IMR-90 (cell line): ENCODE data around the gene MOB1B. TPM values are rescaled to one million over a fixed set of nuclear protein-coding genes. Genes with fewer than 3 reads are reported as not detected.

ENCODE experiments used
- ATAC-seq: fragments of 200-7000 bp; cut with Tn5 transposase; 2 replicates; pipeline ENCODE4 v1.9.1; 2020; ENCODE audit warnings: low read depth, mild to moderate bottlenecking, moderate library complexity
- BruUV-seq: library from RNA; stranded (reverse); fragments of 400-500 nt; replicated peaks from 2 replicates; lab custom pipeline; 2021; lab: Mats Ljungman, UMichigan
- CTCF ChIA-PET: fragments of 300-600 bp; formaldehyde crosslinking; extraction: SDS; loops from one replicate; lab custom pipeline; 2021; ENCODE audit warnings: antibody characterized with exemption; lab: Yijun Ruan, JAX
- POLR2A ChIA-PET: fragments of 300-600 bp; sonication (Branson Sonifier 250); formaldehyde crosslinking; loops from one replicate; lab custom pipeline; 2022; ENCODE audit warnings: antibody characterized with exemption; ENCODE audit not compliant: unreplicated experiment; lab: Charles Lee
- DNase-seq: peaks from one replicate; pipeline ENCODE4 v3.0.0; 2013
- H2AFZ ChIP-seq: replicated peaks from 2 replicates; pipeline ENCODE3; 2013; ENCODE audit warnings: low read length, mild to moderate bottlenecking; ENCODE audit not compliant: poor library complexity
- H2AK5ac ChIP-seq: 2 replicates; pipeline ENCODE4 v1.6.1; 2013; ENCODE audit warnings: low read depth, low read length, inconsistent platforms
- H2AK9ac ChIP-seq: replicated peaks from 2 replicates; pipeline ENCODE3; 2013; ENCODE audit warnings: mild to moderate bottlenecking, low read depth, low read length, moderate library complexity; ENCODE audit not compliant: poor library complexity
- H2BK120ac ChIP-seq: 2 replicates; pipeline ENCODE4 v1.6.1; 2013; ENCODE audit warnings: low read depth, low read length, inconsistent platforms
- H2BK15ac ChIP-seq: 3 replicates; pipeline ENCODE4 v1.6.1; 2013; ENCODE audit warnings: low read depth, low read length, inconsistent platforms
- H2BK20ac ChIP-seq: 2 replicates; pipeline ENCODE4 v1.6.1; 2013; ENCODE audit warnings: low read depth, mild to moderate bottlenecking, inconsistent platforms, low read length, moderate library complexity
- H2BK5ac ChIP-seq: 2 replicates; pipeline ENCODE4 v1.6.1; 2013; ENCODE audit warnings: mild to moderate bottlenecking, low read depth, low read length, inconsistent platforms; ENCODE audit not compliant: poor library complexity, severe bottlenecking
- H3K14ac ChIP-seq: replicated peaks from 2 replicates; pipeline ENCODE4 v1.6.1; 2013; ENCODE audit warnings: low read depth, low read length, inconsistent platforms
- H3K18ac ChIP-seq: 2 replicates; pipeline ENCODE4 v1.6.1; 2013; ENCODE audit warnings: low read depth, low read length, control low read depth
- H3K23ac ChIP-seq: 2 replicates; pipeline ENCODE4 v1.6.1; 2013; ENCODE audit warnings: low read depth, low read length, inconsistent platforms
- H3K27ac ChIP-seq: 2 replicates; pipeline ENCODE4 v1.5.1; 2013; ENCODE audit warnings: mild to moderate bottlenecking, control low read depth, low read length; ENCODE audit not compliant: insufficient read depth
- H3K27me3 ChIP-seq: 2 replicates; pipeline ENCODE4 v1.6.1; 2013; ENCODE audit warnings: low read length; ENCODE audit not compliant: control insufficient read depth, insufficient read depth
- H3K36me3 ChIP-seq: 2 replicates; pipeline ENCODE4 v1.6.1; 2013; ENCODE audit warnings: low read length, mixed read lengths; ENCODE audit not compliant: control insufficient read depth, insufficient read depth
- H3K4ac ChIP-seq: 2 replicates; pipeline ENCODE4 v1.6.1; 2013; ENCODE audit warnings: low read depth, low read length, inconsistent platforms
- H3K4me1 ChIP-seq: 2 replicates; pipeline ENCODE4 v1.6.1; 2013; ENCODE audit warnings: low read length, mixed read lengths; ENCODE audit not compliant: control insufficient read depth, insufficient read depth
- H3K4me2 ChIP-seq: 2 replicates; pipeline ENCODE4 v1.6.1; 2013; ENCODE audit warnings: low read depth, mild to moderate bottlenecking, control low read depth, low read length, moderate library complexity
- H3K4me3 ChIP-seq: 2 replicates; pipeline ENCODE4 v1.5.1; 2013; ENCODE audit warnings: low read depth, mild to moderate bottlenecking, control low read depth, low read length, moderate library complexity; ENCODE audit not compliant: insufficient read depth
- H3K56ac ChIP-seq: 2 replicates; pipeline ENCODE4 v1.6.1; 2013; ENCODE audit warnings: low read length, inconsistent platforms; ENCODE audit not compliant: insufficient read depth; ENCODE audit errors: extremely low read depth
- H3K79me1 ChIP-seq, 2 experiments: 2 replicates each; pipeline ENCODE4 v1.6.1; 2013; ENCODE audit warnings: low read length in 2 of 2, inconsistent platforms in 1 of 2, low read depth in 1 of 2
- H3K9ac ChIP-seq: 2 replicates; pipeline ENCODE4 v1.6.1; 2013; ENCODE audit warnings: low read depth, low read length, control low read depth
- H3K9me1 ChIP-seq: 2 replicates; pipeline ENCODE4 v1.6.1; 2013; ENCODE audit warnings: low read length, inconsistent platforms; ENCODE audit not compliant: insufficient read depth
- H3K9me3 ChIP-seq: 2 replicates; pipeline ENCODE4 v1.6.1; 2013; ENCODE audit warnings: low read length; ENCODE audit not compliant: control insufficient read depth, insufficient read depth
- H4K20me1 ChIP-seq: 2 replicates; pipeline ENCODE4 v1.6.1; 2013; ENCODE audit warnings: low read length, inconsistent platforms; ENCODE audit not compliant: insufficient read depth
- H4K5ac ChIP-seq: 2 replicates; pipeline ENCODE4 v1.6.1; 2013; ENCODE audit warnings: mild to moderate bottlenecking, low read depth, low read length, control low read depth
- H4K8ac ChIP-seq, 2 experiments: 2 replicates each; pipeline ENCODE4 v1.6.1; 2013; ENCODE audit warnings: low read depth in 2 of 2, low read length in 2 of 2, control low read depth in 1 of 2, inconsistent platforms in 1 of 2
- H4K91ac ChIP-seq: 2 replicates; pipeline ENCODE4 v1.6.1; 2013; ENCODE audit warnings: low read depth, low read length, inconsistent platforms; ENCODE audit not compliant: insufficient read depth
- BHLHE40 ChIP-seq: fragments of 150-350 bp; IDR thresholded peaks from 2 replicates; pipeline ENCODE4 v1.6.1; 2016; ENCODE audit warnings: mild to moderate bottlenecking, low read depth, low read length
- CEBPB ChIP-seq: IDR thresholded peaks from 2 replicates; pipeline ENCODE4 v1.6.1; 2012; ENCODE audit warnings: low read depth, low read length, improper control_type of control experiment
- CHD1 ChIP-seq: IDR thresholded peaks from 2 replicates; pipeline ENCODE4 v1.6.1; 2012; ENCODE audit warnings: low read depth, low read length, improper control_type of control experiment
- FOS ChIP-seq: fragments of 150-350 bp; IDR thresholded peaks from 2 replicates; pipeline ENCODE4 v1.6.1; 2016; ENCODE audit warnings: low read depth, low read length
- MAZ ChIP-seq: IDR thresholded peaks from 2 replicates; pipeline ENCODE4 v1.6.1; 2012; ENCODE audit warnings: low read depth, mild to moderate bottlenecking, low read length, improper control_type of control experiment, moderate library complexity, borderline replicate concordance
- NFE2L2 ChIP-seq: fragments of 150-350 bp; IDR thresholded peaks from 2 replicates; pipeline ENCODE4 v1.6.1; 2016; ENCODE audit warnings: low read depth, mild to moderate bottlenecking, low read length
- POLR2A ChIP-seq: IDR thresholded peaks from 2 replicates; pipeline ENCODE4 v1.6.1; 2012; ENCODE audit warnings: mild to moderate bottlenecking, low read depth, low read length
- RAD21 ChIP-seq: IDR thresholded peaks from 2 replicates; pipeline ENCODE4 v1.6.1; 2012; ENCODE audit warnings: low read length, improper control_type of control experiment
- RCOR1 ChIP-seq: IDR thresholded peaks from 2 replicates; pipeline ENCODE4 v1.6.1; 2012; ENCODE audit warnings: mild to moderate bottlenecking, low read length, improper control_type of control experiment; ENCODE audit not compliant: insufficient replicate concordance
- RFX5 ChIP-seq: IDR thresholded peaks from 2 replicates; pipeline ENCODE4 v1.8.0; 2012; ENCODE audit warnings: low read depth, mild to moderate bottlenecking, low read length, moderate library complexity
- SMC3 ChIP-seq: fragments of 150-350 bp; IDR thresholded peaks from 2 replicates; pipeline ENCODE4 v1.6.1; 2016; ENCODE audit warnings: low read depth, mild to moderate bottlenecking, antibody characterized with exemption, low read length, moderate library complexity
- USF2 ChIP-seq: fragments of 150-350 bp; IDR thresholded peaks from 2 replicates; pipeline ENCODE4 v1.6.1; 2017; ENCODE audit warnings: mild to moderate bottlenecking, antibody characterized with exemption, low read length, low read depth
- dilution Hi-C: fragments of 300-500 bp; cut with HindIII; formaldehyde crosslinking; loops from one replicate; pipeline ENCODE4 v1.14.3; 2018; ENCODE audit warnings: low sequenced_read_pairs; ENCODE audit not compliant: unreplicated experiment
- in situ Hi-C: fragments of 300-500 bp; cut with MboI; formaldehyde crosslinking; loops from 3 replicates; pipeline ENCODE4 v1.14.3; 2019; ENCODE audit warnings: low sequenced_read_pairs, inconsistent platforms, mixed read lengths
- intact Hi-C: fragments of 100-400 bp; cut with micrococcal nuclease; formaldehyde crosslinking; loops from 2 replicates; pipeline ENCODE4 v1.10.0; 2022
- polyA plus RNA-seq, 3 experiments: library from polyadenylated mRNA; depleted of rRNA; stranded (reverse); fragments of >200 nt; gene quantifications; 2 replicates each; pipeline ENCODE4 v1.2.3, GENCODE V29; 2012; ENCODE audit warnings: low replicate concordance in 1 of 3
- total RNA-seq: library from RNA; depleted of rRNA; stranded (reverse); fragments of >200 nt; gene quantifications from 2 replicates; pipeline ENCODE4 v1.2.3, GENCODE V29; 2012
- TF ChIP-seq, protein P1 (sequence below): conservative IDR thresholded peaks from 2 replicates; pipeline ENCODE4 v1.5.1; 2012; ENCODE audit warnings: mild to moderate bottlenecking, low read depth, low read length, improper control_type of control experiment

The MOB1B gene
- total and polyA plus RNA-seq, 2 of the 4 experiments (the other 2 are of a cell fraction): 5.7 to 6.8 TPM

- ChIA-PET POLR2A (interaction anchor here (1.1 kb wide), 1 partner anchor 10 kb away, joined by 5 read pairs; no protein-coding TSS in a partner anchor), CTCF (no interaction called here)
- Histone ChIP-seq H2BK15ac (no peak overlapping the region), H3K4me3 (no peak overlapping the region), H3K27ac (no peak overlapping the region), H3K9ac (no peak overlapping the region), H3K9me1 (peaks cover 7% of the 10 kb centered on the region), H3K36me3 (no peaks in the 10 kb centered on the region), H3K23ac (no peak overlapping the region), H4K5ac (no peak overlapping the region), H2AK5ac (no peak overlapping the region), H3K56ac (no peak overlapping the region), H3K4me1 (peaks cover 17% of the 10 kb centered on the region), H2BK5ac (no peak overlapping the region), H3K14ac (no peak overlapping the region), H4K91ac (no peak overlapping the region), H4K8ac (no peak overlapping the region), H2BK20ac (no peak overlapping the region), H3K18ac (no peak overlapping the region), H3K79me1 (peaks cover 7 to 50% of the 10 kb centered on the region in 2 experiments), H3K4me2 (no peak overlapping the region), H3K27me3 (no peaks in the 10 kb centered on the region), H2AK9ac (no peak overlapping the region), H4K20me1 (peaks cover 14% of the 10 kb centered on the region), H3K4ac (no peak overlapping the region), H2AFZ (no peak overlapping the region), H2BK120ac (no peak overlapping the region), H3K9me3 (no peaks in the 10 kb centered on the region)
- DNase-seq: no peak
- intact Hi-C loops (no loop called here), dilution Hi-C loops (no loop called here), in situ Hi-C loops (no loop called here)
- TF ChIP-seq, protein P1, sequence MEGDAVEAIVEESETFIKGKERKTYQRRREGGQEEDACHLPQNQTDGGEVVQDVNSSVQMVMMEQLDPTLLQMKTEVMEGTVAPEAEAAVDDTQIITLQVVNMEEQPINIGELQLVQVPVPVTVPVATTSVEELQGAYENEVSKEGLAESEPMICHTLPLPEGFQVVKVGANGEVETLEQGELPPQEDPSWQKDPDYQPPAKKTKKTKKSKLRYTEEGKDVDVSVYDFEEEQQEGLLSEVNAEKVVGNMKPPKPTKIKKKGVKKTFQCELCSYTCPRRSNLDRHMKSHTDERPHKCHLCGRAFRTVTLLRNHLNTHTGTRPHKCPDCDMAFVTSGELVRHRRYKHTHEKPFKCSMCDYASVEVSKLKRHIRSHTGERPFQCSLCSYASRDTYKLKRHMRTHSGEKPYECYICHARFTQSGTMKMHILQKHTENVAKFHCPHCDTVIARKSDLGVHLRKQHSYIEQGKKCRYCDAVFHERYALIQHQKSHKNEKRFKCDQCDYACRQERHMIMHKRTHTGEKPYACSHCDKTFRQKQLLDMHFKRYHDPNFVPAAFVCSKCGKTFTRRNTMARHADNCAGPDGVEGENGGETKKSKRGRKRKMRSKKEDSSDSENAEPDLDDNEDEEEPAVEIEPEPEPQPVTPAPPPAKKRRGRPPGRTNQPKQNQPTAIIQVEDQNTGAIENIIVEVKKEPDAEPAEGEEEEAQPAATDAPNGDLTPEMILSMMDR: no peak
- no peak for TF ChIP-seq POLR2A
- no peak for TF ChIP-seq NFE2L2
- TF ChIP-seq CHD1: no peak
- no peak for TF ChIP-seq SMC3
- TF ChIP-seq MAZ: no peak
- no peak for TF ChIP-seq BHLHE40
- no peak for TF ChIP-seq RFX5
- no peak for TF ChIP-seq RAD21
- no peak for TF ChIP-seq RCOR1
- no peak for TF ChIP-seq USF2
- no peak for TF ChIP-seq CEBPB
- no peak for TF ChIP-seq FOS
- no TSS peak for BruUV-seq
- no peak for ATAC-seq
These were observed 18.4 kb downstream of the MOB1B start for GRCh38 chr4:70920592-70920991.
